Dermis microvascular lymphatic vessel endothelial cell (primary cell): ENCODE results near the gene FOXQ1. TPM values are rescaled to one million over a fixed set of nuclear protein-coding genes. Genes with fewer than 3 reads are reported as not detected.
"Not testable (repeated sequence)": the region's sequence is repeated elsewhere in the genome, so short reads cannot be mapped to it uniquely, and the experiment has no call there.

Source experiments
- DNase-seq, 2 donors: peaks; one replicate each; pipeline versions ENCODE4 v3.0.0 to v3.0.0-alpha.2; 2010; ENCODE audit warnings: low read depth in 2 of 2
- total RNA-seq: library from RNA; depleted of rRNA; stranded (reverse); fragments of >200 nt; gene quantifications from 2 replicates; pipeline ENCODE4 v1.2.1, GENCODE V29; 2014

FOXQ1 gene
- total RNA-seq, 1 donor from 2014 or later, result not detected

DNA sequence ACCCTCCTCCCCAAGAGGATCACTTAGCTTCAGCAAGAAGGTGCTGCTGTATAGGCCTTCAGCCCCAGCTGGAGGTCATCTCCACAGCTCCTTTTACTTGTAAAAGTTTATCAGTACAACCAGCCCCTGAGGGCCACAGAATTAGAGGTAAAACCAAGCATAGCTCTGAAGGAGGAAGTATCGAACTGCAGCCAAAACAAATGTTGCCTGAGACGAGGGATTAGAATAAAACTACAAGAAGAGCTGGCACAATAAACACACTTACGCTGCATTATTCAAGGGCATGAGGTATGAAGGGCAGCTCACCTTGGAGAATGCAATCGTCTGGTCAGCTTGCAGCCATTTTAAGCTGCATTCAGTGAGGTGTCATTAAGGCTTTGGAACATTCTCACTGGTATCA lies 21.1 kb upstream of the FOXQ1 start:
- DNase-seq, result no peak

DNA sequence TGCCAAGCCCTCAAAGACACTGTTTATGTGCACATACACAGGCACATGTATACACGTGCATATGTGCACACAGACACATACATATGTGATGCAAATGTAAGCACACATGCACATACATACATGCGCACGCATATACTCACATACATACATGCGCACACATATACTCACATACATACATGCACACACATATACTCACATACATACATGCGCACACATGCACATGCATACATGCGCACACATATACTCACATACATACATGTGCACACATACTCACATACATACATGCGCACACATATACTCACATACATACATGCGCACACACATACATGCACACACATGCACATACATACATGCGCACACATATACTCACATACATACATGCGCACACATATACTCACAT lies 20.5 kb upstream of the FOXQ1 start:
- DNase-seq, result no peak

GRCh38 chr6:1295420-1295819 lies 16.5 kb upstream of the FOXQ1 start:
- DNase-seq, result no peak

DNA sequence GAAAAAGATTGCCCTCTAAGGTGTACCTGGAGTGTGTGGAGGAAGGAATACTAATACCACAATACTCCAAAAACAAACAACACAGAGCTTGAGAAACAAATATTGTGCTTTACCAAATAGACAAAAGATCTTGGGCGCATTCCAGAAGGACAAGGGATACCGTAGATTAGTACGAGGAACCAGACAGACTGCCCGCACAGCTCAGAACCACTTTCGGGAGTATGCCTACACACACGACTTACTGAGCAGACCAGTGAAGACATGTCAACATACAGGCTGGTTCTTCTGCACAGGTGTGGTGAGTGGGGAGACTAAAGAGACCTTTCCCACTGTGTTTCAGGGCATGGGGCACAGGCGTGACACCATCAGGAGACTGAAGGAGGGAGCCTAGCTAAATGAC lies 15.8 kb upstream of the FOXQ1 start:
- DNase-seq, result no peak

GRCh38 chr6:1296542-1296941 lies 15.4 kb upstream of the FOXQ1 start:
- no peak for DNase-seq

DNA sequence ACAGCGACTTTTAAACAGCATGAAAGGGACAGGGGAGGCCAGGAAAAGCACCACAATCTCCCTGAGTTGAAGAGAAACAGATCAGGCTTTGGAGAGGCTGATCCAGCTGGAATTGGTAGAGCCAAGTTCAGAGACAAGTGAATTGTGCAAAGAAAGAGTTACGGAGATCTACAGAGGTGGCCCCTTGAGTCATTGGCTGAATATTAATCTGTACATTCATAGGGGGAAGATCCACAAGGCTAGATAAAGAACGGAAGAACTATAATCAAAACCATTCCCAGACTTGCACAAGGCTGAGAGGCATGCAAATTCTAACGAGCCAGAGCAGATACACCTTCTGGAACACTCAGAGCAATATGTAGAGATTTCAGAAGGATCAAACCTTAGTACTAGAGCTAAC lies 14.2 kb upstream of the FOXQ1 start:
- no peak for DNase-seq

DNA sequence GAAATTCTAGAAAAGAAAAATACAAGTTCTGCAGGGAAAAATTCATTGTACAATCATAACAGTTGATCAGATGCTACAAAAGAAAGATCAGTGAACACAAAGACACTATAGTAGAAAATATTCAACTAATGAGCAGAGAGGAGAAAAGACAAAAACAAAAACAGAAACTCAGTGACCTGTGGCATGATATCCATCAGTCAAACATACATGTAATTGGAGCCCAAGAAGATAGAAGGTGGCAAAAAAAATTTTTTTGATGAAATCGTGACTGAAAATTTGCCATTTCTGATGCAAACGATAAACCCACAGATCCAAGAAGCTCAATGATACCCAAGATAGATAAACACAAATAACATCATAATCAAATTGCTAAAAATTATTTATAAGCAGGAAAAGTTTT lies 13.1 kb upstream of the FOXQ1 start:
- DNase-seq, result no peak

- no peak for DNase-seq
These were observed 5.8 kb upstream of the FOXQ1 start for GRCh38 chr6:1306133-1306532.

DNA sequence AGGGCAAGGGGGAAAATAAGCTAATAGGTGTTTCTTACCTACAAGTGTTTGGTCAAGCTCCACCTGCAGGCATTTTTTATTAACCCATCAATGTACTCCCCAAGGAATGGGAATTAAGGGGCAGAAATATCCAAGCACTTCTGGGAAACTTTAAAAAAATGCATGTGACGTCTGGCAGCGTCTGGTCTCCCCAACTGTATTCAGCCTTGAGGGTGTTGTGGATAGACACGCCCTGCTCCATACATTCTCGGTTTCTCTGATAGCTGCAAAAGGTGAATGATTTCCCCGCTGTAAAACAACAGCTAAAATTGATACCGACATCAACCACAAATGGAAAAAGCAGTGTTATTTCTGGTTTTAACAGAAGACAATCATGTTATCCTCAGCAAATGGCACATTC lies 2.5 kb upstream of the FOXQ1 start:
- no peak for DNase-seq

- DNase-seq, result no peak
These were observed 1.1 kb upstream of the FOXQ1 start for GRCh38 chr6:1310628-1311399.

GRCh38 chr6:1312203-1312472 lies 240 bp downstream of the FOXQ1 start:
- DNase-seq, result no peak

DNA sequence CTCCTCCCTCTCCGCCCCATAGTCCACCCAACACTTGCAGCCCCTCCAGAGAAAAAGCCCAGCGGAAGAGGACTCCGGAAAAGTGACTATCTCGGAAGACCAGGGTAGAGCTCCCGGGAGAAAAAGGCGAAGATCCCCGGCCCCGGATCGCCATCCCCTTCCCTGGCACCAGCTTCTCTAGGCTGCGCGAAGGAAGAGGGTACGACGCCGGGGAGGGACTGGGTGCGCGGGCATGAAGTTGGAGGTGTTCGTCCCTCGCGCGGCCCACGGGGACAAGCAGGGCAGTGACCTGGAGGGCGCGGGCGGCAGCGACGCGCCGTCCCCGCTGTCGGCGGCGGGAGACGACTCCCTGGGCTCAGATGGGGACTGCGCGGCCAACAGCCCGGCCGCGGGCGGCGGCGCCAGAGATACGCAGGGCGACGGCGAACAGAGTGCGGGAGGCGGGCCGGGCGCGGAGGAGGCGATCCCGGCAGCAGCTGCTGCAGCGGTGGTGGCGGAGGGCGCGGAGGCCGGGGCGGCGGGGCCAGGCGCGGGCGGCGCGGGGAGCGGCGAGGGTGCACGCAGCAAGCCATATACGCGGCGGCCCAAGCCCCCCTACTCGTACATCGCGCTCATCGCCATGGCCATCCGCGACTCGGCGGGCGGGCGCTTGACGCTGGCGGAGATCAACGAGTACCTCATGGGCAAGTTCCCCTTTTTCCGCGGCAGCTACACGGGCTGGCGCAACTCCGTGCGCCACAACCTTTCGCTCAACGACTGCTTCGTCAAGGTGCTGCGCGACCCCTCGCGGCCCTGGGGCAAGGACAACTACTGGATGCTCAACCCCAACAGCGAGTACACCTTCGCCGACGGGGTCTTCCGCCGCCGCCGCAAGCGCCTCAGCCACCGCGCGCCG lies 822 bp downstream of the FOXQ1 start:
- DNase-seq, result no peak

DNA sequence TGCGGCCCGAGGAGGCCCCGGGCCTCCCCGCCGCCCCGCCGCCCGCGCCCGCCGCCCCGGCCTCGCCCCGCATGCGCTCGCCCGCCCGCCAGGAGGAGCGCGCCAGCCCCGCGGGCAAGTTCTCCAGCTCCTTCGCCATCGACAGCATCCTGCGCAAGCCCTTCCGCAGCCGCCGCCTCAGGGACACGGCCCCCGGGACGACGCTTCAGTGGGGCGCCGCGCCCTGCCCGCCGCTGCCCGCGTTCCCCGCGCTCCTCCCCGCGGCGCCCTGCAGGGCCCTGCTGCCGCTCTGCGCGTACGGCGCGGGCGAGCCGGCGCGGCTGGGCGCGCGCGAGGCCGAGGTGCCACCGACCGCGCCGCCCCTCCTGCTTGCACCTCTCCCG lies 1.5 kb downstream of the FOXQ1 start:
- no peak for DNase-seq

DNA sequence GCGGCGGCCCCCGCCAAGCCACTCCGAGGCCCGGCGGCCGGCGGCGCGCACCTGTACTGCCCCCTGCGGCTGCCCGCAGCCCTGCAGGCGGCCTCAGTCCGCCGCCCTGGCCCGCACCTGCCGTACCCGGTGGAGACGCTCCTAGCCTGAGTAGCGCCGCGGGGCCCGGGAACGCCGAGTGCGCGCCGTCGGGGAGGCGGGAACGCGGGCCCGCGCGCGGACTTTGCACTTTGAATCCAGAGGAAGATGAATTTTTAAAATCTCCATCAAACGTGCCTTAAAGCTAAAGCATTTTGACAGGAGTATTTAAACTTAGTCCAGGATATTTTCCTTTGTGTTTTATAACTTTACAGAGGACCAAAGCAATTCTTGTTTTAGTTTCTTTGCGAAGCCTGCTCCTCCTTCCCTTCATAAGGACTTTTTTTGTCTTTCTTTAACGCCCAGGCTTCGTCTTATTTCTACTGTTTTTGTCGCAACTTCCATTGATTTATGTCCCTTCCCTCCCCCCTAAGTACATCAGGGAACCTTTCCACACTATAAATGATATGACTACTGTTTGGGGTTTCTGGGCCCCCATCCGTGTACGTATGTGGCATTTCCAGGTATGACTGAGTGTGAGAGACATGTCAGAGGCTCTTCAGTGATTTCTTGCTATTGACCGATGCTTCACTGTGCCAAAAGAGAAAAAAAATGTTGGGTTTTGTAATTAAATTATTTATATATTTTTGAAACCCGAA lies 2.0 kb downstream of the FOXQ1 start:
- DNase-seq, result peak in 1 of 2 donors; percentile 14

DNA sequence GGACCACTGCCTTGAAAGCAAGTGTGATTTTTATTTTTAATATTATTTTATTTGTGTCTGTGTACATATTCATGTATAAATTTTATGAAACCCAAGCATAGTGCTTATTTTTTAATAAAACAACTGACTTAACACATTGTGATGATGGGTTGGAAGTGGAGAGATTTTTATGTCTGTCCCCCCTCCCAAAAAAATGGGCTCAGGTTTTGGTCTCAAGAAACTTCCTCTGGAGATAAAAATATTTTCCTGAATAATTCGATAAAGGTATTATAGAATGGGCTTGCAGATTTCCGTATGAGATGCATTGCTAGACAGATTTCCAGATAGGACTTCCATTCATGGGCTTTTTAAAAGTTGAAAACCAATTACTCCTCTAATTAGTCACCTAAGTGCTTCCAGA lies 2.7 kb downstream of the FOXQ1 start:
- DNase-seq, result no peak

- DNase-seq, result no peak
These were observed 3.3 kb downstream of the FOXQ1 start for GRCh38 chr6:1315201-1315559.

DNA sequence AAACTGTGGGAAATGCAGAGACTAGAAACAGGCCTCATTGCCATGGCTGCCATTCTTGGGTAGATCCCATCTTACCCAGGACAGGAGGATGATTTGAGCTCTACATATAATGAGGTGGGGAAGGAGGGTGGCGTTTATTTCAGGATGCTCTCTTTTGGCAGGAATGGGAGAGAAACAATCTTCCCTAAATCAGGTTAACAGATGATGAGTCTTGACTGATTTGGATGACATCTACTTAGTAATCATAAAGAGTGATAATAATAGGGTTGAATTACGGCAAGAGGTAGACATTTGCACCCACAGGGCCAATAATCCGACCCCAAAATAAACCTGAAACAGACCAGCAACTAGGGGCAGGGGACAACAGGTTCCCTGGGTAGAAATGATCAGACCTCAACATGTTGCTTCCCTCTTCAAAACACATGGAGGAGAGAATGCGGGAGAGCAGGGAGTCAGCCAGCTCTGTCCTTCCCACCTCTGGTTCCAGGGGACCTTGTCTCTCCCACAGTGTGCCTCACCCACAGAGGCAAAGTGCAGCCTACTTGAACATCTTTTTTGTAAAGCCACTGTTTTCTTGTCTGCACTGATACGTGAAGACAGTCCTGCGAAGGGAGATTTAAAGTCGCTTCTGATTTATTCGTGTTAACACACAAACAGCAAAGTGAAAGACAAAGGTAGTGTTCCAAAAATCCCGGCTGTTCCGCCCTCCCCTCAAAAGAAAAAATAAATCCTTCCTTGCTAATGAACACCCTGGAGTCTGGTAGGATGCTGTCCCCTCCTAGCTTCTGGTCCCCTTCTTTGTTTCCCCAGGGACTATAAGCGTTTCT lies 3.9 kb downstream of the FOXQ1 start:
- no peak for DNase-seq

- DNase-seq, result no peak
These were observed 4.6 kb downstream of the FOXQ1 start for GRCh38 chr6:1316489-1316971.

DNA sequence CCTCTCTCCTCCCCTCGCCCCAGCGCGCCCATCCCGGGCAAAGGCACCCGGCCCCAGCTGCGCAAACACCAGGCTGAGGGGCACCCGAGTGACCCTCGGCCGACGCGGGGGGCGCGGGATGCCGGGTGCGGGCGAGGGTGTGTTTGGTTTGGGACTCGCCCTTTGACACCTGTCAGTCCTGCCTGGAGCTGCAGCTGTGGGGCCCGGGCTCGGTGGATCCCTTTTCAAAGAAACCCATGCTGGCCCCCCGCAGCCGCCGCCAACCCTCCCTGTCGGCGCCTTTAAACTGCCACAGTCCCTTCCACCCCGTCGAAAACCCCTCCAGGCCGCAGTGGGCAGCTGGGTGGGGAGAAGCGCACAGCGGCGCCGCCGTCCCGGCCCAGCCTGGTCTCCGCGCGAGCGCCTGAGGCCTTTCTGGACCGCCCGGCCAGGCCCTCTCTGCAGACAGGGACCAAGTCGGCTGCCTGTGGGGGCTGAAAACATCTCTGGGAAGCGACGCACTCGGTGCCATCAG lies 5.5 kb downstream of the FOXQ1 start:
- DNase-seq, result no peak

DNA sequence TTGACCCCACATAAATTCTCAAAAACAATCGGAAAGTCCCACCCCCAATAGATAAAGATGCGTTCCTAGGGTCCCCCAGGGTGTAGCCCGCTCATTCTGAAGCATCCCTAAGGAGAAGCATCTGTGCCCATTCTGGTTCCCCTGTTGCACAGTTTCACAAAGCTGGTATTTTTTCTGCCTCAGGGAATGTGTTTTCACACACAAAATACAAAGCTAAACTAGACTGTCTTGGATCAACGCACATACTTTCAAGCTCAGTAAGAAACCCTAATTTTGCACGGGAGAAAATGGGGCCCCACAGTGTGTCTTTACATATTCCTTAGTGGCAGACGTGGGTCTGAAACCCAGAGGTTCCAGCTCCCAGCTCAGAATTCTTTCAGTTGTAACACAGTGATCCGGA lies 6.1 kb downstream of the FOXQ1 start:
- no peak for DNase-seq

DNA sequence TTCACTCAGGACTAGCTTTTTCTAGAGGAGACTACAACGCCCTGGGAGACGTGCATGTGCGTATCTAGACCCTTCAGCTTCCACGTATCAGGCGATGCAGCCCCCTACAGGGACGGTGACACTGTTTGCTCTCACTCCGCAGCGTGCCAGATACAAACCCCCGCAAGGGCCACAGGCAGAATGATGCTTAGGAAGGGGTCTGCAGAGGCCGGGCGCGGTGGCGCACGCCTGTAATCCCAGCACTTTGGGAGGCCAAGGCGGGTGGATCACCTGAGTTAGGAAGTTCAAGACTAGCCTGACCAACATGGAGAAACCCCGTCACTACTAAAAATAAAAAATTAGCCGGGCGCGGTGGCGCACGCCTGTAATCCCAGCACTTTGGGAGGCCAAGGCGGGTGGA lies 6.7 kb downstream of the FOXQ1 start:
- not testable (repeated sequence) for DNase-seq
